ENCODE measurements around the gene PAF1.

PAF1 gene

DNA sequence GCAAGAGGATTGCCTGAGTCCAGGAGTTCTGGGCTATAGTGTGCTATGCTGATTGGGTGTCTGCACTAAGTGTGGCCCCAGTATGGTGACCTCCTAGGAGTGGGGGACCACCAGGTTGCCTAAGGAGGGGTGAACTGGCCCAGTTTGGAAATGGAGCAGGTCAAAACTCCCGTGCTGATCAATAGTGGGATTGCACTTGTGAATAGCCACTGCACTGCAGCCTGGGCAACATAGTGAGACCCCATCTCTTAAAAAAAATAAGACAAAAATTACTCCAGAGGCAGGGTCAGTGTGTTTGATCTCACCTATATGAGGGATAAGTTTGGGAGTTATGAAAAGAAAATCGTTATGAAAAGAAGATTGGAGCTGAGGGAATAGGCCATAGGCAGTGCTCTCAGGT, 21.7 kb downstream of the PAF1 start:
- ATAC-seq (no peak), DNase-seq (no peak)
- H3K27me3 Mint-ChIP-seq = no peaks in the 10 kb centered on the region
- peaks cover 24% of the 10 kb centered on the region for H3K36me3 Mint-ChIP-seq (ENCODE audit: low read depth)
- H3K4me3 Mint-ChIP-seq = no peak overlapping the region
- no peaks in the 10 kb centered on the region for H3K9me3 Mint-ChIP-seq
- no peak overlapping the region for H3K27ac Mint-ChIP-seq
- H3K4me1 Mint-ChIP-seq = no peaks in the 10 kb centered on the region

DNA sequence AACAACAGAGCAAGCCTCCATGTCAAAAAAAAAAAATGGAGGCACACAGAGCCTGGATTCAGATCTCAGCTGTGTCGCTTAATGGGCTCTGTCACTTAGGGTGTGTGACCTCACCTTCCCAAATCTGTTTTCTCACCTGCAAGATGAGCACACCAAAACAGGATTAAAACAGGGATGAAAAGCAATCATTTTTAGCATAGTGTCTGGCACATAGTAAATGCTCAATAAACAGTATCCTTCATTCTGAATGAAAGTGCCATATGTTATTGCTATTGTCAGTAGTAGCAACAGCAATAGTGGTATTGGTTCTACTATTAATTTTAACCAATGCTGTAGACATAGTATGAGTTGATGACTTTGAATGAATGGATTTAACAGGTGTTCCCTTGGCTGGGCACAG, 25.4 kb downstream of the PAF1 start:
- H3K27me3 Mint-ChIP-seq = no peaks in the 10 kb centered on the region
- H3K27ac Mint-ChIP-seq = no peak overlapping the region
- ATAC-seq (no peak), DNase-seq (no peak)
- H3K4me3 Mint-ChIP-seq = no peak overlapping the region
- no peaks in the 10 kb centered on the region for H3K9me3 Mint-ChIP-seq
- H3K4me1 Mint-ChIP-seq = peaks cover 7% of the 10 kb centered on the region
- peaks cover 16% of the 10 kb centered on the region for H3K36me3 Mint-ChIP-seq (ENCODE audit: low read depth)

DNA sequence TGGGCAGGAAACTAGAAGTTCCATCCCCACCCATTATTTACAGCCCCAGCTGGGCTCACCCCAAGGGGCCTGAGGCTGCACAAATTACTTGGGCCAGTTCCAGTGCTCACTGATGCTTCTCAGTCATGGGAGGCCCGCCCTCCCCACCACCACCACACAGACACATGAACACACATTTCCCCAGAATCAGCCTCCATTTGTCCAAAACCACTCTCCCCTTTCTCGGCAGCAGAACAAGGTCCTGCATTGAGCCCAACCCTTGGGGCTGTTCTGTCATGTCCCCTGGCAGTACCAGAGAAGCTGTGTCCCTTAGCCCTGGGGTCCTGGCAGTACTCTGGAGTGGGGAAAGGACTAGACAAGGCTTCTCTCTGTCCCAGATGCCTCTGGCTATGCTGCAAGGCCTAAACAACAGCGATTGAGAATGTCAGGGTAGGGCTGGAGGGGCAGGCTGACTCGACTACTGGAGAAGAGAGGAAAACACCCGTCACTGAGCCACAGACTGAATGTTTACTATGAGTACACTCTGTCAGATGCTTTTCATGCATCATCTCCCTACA, 26.9 kb downstream of the PAF1 start:
- H3K27me3 Mint-ChIP-seq = no peaks in the 10 kb centered on the region
- peaks cover 7% of the 10 kb centered on the region for H3K4me1 Mint-ChIP-seq
- DNase-seq (no peak), ATAC-seq (no peak)
- peak overlapping the region; percentile 8 for H3K27ac Mint-ChIP-seq
- peaks cover 25% of the 10 kb centered on the region for H3K36me3 Mint-ChIP-seq (ENCODE audit: low read depth)
- H3K9me3 Mint-ChIP-seq = no peaks in the 10 kb centered on the region
- H3K4me3 Mint-ChIP-seq = no peak overlapping the region

DNA sequence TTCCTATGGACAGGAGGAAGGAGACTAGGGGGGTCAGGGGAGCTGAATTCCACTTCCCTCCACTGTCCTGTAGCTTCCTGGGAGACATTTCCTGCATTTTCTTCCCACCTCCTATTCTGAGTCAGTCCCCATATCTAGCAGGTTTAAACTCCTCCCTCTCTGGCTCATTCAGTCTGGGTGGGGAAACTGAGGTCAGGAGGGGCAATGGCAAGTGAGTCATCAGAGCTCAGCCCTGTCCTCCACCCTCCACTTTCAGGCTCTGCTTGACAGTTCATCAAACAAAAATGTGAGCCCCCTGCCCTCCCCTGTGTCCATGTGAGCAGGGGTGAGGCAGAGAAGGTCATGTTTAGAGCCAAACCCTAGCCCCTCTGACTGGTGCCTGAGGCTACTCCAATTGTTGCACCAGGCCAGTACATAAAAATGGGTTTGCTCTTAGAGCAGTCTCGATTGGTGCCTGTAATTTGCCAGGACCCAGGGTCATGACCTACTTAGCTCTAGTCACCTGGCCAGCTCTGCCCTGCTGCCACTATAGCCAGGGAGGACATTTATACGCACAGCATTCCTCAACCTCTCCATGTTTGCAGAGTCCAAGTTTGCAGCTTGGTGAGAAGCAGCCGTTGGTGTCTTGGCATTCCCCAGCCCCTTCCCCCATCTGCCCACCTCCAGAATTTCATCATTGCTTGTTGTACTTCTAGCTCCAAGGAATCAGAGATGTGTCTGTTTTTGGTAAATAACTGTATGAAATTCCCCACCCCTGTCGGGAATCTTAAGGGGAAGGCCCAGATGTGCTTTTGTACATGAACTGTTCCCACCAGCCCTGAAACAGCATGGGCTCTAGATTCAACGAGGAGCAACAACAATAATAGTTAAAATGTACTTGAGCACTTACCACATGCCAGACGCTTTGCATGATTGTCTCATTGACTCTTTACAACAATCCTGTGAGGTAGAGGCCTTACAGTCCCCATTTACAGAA, 27.9 kb downstream of the PAF1 start:
- Mint-ChIP-seq H3K27ac (peak overlapping the region; percentile 8), H3K4me3 (no peak overlapping the region), H3K36me3 (ENCODE audit: low read depth) (peaks cover 22% of the 10 kb centered on the region), H3K4me1 (peaks cover 7% of the 10 kb centered on the region), H3K27me3 (no peaks in the 10 kb centered on the region), H3K9me3 (no peaks in the 10 kb centered on the region)
- no peak for ATAC-seq
- DNase-seq = no peak

DNA sequence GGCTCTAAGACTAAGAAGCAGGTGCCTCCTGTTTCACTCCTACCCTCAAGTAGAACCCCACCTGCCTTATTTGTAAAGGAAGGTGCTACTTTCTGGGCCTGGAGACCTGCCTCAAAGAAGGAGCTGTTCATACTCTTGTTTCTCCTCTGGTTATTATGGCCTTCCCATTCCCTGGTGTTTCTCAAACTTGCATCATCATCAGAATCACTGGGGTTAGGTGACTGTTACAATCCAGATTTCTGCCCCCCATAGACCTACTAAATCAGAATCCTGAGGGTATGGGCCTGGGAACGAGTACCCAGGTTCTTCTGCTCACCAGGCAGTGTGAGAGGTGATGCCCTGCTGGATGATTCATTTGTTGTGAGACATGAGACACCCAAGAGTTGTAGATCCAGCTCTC, 30.3 kb downstream of the PAF1 start:
- H3K27ac Mint-ChIP-seq = no peak overlapping the region
- no peaks in the 10 kb centered on the region for H3K9me3 Mint-ChIP-seq
- peaks cover 7% of the 10 kb centered on the region for H3K4me1 Mint-ChIP-seq

DNA sequence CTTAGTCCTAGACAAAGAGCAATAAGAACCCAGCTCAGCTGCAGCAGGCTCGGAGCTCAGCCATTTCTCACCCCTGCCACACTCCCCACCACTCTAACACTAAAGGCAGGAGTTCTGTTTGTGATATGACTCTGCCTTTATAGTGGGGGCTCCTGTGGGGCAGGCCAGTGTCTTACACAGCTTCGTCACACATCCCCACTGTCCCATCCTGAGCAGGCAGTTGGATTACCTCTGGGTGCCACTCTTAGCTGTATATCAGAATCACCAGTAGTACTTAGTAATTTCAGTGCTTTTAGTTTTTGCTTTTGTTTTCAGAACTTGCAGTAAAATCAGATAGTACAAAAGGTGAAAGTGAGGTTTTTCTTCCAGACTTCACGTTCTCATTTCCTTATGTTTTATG, 31.9 kb downstream of the PAF1 start:
- no peaks in the 10 kb centered on the region for H3K27me3 Mint-ChIP-seq
- H3K36me3 Mint-ChIP-seq (ENCODE audit: low read depth) = peaks cover 44% of the 10 kb centered on the region
- DNase-seq (no peak), ATAC-seq (no peak)
- no peak overlapping the region for H3K27ac Mint-ChIP-seq
- no peaks in the 10 kb centered on the region for H3K9me3 Mint-ChIP-seq
- no peak overlapping the region for H3K4me3 Mint-ChIP-seq
- H3K4me1 Mint-ChIP-seq = peaks cover 6% of the 10 kb centered on the region

More for the DNA sequence above, 30.3 kb downstream of the PAF1 start:
- ATAC-seq (no peak), DNase-seq (no peak)
- Mint-ChIP-seq H3K4me3 (no peak overlapping the region), H3K36me3 (ENCODE audit: low read depth) (peaks cover 38% of the 10 kb centered on the region), H3K27me3 (no peaks in the 10 kb centered on the region)

DNA sequence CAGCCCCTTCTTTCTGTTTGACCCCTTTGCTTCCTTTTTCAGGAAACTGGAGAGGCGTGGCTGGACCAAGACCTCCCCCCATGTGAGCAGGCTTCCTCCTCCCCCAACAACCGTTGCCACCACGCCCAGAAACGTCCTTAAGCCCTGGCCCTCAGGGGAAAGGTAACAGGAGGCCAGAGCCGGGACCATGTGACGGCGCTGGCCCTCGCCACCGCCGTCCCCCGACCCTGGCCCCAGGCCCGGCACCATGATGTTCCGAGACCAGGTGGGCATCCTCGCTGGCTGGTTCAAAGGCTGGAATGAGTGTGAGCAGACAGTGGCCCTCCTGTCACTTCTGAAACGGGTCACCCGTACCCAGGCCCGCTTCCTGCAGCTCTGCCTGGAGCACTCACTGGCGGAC, 34.3 kb downstream of the PAF1 start:
- peaks cover 47% of the 10 kb centered on the region for H3K36me3 Mint-ChIP-seq (ENCODE audit: low read depth)
- H3K27me3 Mint-ChIP-seq = no peaks in the 10 kb centered on the region
- peaks cover 7% of the 10 kb centered on the region for H3K4me1 Mint-ChIP-seq
- ATAC-seq (no peak), DNase-seq (no peak)
- no peak overlapping the region for H3K27ac Mint-ChIP-seq
- no peak overlapping the region for H3K4me3 Mint-ChIP-seq
- no peaks in the 10 kb centered on the region for H3K9me3 Mint-ChIP-seq

DNA sequence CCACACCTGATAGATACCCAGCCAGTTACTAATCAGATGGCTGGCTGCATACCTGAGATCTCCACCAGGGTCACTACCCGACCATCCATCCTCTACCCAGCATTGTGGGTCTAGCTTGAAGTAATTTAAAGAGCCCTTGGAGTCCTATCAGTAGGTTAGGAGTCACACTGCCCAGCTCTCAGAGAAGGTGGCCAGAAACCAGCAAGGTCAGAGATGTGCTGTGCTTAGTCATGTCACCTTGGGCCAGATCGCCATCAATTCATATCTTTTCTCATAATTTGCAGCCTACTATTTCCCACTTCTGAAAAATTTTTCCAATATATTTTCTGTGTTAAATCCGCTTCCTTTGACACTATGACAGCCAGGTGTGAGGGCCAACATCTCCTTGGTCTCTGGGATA, 34.8 kb downstream of the PAF1 start:
- Mint-ChIP-seq H3K27me3 (no peaks in the 10 kb centered on the region), H3K4me3 (no peak overlapping the region), H3K9me3 (no peaks in the 10 kb centered on the region), H3K36me3 (ENCODE audit: low read depth) (peaks cover 48% of the 10 kb centered on the region), H3K4me1 (peaks cover 13% of the 10 kb centered on the region), H3K27ac (no peak overlapping the region)
- DNase-seq = no peak
- ATAC-seq = no peak

DNA sequence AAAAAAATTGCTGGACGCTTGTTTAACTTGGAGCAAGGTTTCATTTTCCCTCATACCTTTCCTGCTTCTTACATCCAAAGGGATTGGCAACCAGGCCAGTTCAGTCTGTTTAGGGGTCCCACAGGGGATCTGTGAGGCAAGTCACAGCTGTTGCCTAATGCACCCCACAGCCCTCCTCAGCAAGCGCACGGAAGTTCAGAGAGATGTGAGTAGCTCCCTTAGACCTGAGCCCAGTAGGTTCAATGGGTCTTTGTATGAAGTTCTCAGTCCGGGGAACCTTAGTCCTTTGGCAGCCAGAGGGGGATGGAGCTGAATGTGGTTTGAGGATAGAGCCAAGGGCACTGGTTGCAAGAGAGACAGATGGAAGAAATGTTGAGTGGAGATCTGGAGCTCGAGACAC, 35.7 kb downstream of the PAF1 start:
- Mint-ChIP-seq H3K36me3 (ENCODE audit: low read depth) (peaks cover 47% of the 10 kb centered on the region), H3K9me3 (no peaks in the 10 kb centered on the region), H3K27me3 (no peaks in the 10 kb centered on the region), H3K27ac (no peak overlapping the region), H3K4me3 (no peak overlapping the region), H3K4me1 (peaks cover 15% of the 10 kb centered on the region)
- DNase-seq (no peak), ATAC-seq (no peak)

DNA sequence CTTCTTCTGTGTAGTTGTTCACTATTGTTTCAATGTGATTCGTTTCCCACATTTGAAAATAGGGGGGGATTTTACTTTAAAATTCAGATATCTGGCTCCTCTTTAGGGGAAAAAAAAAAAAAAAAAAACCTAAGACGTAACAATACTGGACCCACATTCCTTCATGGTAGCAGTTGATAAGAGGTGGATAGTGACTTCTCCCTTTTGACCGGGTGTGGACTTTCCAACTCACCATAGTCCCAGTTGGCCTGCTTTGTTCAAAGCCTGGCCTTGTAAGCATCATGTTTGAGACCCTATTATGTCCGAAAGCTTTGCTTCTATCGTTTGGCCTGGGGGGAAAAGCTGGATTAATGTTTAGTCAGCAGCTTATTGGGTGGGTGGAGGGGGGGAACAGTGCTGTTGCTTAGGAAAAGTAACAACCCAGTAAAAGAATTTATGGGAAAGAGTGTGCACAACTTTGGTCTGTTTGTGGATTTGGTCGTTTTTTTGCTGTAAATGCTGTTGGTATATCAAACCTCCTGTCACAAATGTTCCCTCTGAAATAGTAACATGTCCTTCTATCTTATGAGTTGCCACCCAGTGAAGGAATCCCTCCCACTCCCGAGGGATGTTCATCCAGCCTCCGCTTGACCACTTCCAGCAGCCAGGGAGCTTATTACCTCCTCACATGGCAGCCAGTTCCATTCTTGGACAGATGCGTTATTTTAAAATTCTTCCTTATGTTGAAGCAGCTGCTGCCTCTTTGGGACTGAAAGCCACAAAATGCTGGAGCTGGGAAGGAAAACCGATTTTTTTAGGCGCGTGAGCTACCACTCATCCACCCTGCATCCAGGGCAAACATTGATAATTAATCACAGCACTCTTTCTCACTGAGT, 38.3 kb downstream of the PAF1 start:
- H3K36me3 Mint-ChIP-seq (ENCODE audit: low read depth) = peaks cover 52% of the 10 kb centered on the region
- H3K27ac Mint-ChIP-seq = peak overlapping the region; percentile 60
- no peak for ATAC-seq
- peaks cover 31% of the 10 kb centered on the region for H3K4me1 Mint-ChIP-seq
- no peak overlapping the region for H3K4me3 Mint-ChIP-seq
- H3K27me3 Mint-ChIP-seq = no peaks in the 10 kb centered on the region
- no peak for DNase-seq
- no peaks in the 10 kb centered on the region for H3K9me3 Mint-ChIP-seq

DNA sequence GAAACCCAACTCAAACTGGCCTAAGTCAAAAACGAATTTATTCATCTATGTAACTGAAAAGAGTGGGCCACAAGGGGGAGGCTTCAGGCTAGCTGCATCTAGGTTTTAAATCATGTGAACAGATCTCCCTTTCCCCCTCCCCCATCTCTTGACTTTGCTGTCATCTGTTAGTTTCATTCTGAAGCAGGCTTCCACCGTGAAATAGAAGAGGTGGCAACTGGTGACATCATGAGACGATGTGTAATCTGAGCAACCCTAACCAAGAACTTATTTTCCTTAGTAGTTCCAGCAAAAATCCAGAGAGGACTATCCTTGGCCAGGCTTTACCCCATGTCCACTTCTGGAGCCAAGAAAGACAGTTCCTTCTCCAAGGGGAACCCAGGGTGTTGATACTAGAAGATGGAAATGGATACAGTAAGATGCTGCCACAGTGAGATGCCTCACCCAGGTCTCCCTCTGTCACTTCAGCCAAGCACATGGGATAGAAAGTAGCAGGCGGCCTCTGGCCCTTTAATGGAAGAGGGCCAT, 39.3 kb downstream of the PAF1 start:
- Mint-ChIP-seq H3K4me3 (no peak overlapping the region), H3K36me3 (ENCODE audit: low read depth) (peaks cover 47% of the 10 kb centered on the region), H3K9me3 (no peaks in the 10 kb centered on the region), H3K4me1 (peaks cover 41% of the 10 kb centered on the region), H3K27me3 (no peaks in the 10 kb centered on the region), H3K27ac (peak overlapping the region; percentile 60)
- DNase-seq = peak; percentile 34
- ATAC-seq = peak; percentile 83

DNA sequence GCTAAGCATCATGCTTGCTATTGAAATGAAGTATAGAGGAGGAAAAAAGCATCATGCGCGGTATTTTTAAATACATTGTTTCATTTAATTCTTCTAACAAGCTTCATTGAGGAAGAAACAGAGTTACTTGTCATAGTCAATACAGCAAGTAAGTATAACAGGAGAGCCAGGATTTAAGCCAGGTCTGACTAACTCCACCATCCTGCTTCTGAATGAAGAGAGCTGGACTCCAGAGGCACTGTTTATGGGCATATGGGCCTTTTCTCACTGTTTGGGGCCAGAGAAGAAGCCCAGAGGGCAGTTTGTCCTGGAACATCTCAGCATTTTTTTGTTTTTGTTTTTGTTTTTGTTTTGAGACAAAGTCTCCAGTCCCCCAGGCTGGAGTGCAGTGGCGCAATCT, 40.8 kb downstream of the PAF1 start:
- Mint-ChIP-seq H3K27me3 (no peaks in the 10 kb centered on the region), H3K4me1 (peaks cover 54% of the 10 kb centered on the region), H3K36me3 (ENCODE audit: low read depth) (peaks cover 33% of the 10 kb centered on the region), H3K4me3 (no peak overlapping the region), H3K9me3 (no peaks in the 10 kb centered on the region), H3K27ac (no peak overlapping the region)
- no peak for DNase-seq
- no peak for ATAC-seq

DNA sequence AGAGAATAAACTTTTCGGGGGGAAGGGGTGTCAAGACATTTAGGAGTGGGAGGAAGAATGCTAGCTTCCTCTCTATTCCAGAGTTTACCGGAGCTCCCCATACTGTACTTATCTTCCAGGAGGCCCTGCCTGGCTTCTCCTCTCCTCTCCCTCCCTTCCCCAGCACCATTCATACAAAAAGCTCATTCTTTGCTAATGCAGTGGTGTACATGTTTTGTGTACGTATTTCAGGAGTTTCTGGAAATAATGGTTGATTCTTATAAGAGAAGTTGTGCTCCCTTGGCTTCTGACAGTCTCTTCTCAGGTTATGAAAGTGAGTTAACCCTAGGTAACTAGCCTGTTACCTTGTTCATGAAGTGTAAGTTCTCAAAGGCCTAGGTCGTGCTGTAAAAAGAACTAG, 41.6 kb downstream of the PAF1 start:
- no peaks in the 10 kb centered on the region for H3K9me3 Mint-ChIP-seq
- peaks cover 62% of the 10 kb centered on the region for H3K4me1 Mint-ChIP-seq
- H3K27ac Mint-ChIP-seq = no peak overlapping the region
- ATAC-seq (no peak), DNase-seq (no peak)
- no peak overlapping the region for H3K4me3 Mint-ChIP-seq
- H3K27me3 Mint-ChIP-seq = no peaks in the 10 kb centered on the region
- peaks cover 32% of the 10 kb centered on the region for H3K36me3 Mint-ChIP-seq (ENCODE audit: low read depth)

DNA sequence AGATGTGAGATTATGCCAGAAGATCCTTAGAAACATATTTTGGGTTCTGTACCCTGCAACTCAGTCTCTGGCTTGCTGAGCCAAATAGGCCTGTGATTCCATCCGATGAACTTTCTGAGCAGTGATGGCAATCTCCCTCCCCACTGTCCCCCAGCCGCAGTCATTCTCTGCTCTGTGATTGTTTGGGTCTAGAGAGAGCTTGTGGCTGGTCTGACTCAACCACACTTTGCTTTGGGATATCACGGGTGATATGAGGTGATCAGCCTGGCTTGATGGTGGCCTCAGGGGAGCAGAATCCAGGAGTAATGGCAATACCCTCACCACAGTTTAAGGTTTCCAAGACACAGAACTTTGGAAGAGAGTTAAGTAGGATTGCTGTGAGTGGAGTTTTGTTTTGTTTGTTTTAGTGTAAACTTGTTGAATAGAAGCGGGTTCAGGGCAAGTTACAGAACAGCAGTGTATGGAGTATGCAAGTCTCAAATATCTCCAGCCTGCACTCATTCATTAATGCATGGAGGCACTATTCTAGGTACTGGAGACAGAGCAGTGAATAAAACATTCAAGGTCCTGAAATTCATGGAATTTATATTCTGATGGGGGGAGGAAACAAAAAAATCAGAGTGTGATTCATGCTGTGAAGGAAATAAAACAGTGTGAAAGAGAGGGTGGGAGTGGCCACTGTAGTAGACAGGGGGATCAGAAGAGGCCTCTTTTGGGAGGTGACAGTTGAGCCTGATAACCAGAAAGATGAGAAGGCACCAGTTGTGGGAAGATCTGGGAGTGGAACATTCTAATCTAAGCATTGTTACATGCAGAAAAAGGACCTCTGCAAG, 43.4 kb downstream of the PAF1 start:
- Mint-ChIP-seq H3K36me3 (ENCODE audit: low read depth) (peaks cover 29% of the 10 kb centered on the region), H3K9me3 (no peaks in the 10 kb centered on the region), H3K4me1 (peaks cover 75% of the 10 kb centered on the region), H3K27ac (peak overlapping the region; percentile 28), H3K4me3 (no peak overlapping the region), H3K27me3 (no peaks in the 10 kb centered on the region)
- ATAC-seq = peak; percentile 48
- DNase-seq = no peak

Data from activated naive CD8-positive, alpha-beta T cell treated with anti-CD3 and anti-CD28 coated beads, Interleukin-2, amount 50 U/mL, for 24 hours (primary cell).